ENCODE results near the gene RAD50.
"Not testable (repeated sequence)": the region's sequence is repeated elsewhere in the genome, so short reads cannot be mapped to it uniquely, and the experiment has no call there.

Gene RAD50

GRCh38 chr5:132556763-132557477 is at the start of gene RAD50:
RAD50 (plus strand) TSS chr5:132556977; CDS start chr5:132557325, 348 bp downstream.
- H3K4me1 Mint-ChIP-seq, result peaks cover 34% of the 10 kb centered on the region

GRCh38 chr5:132510076-132510475 is 46.7 kb upstream of the RAD50 start:
- H3K4me3 Mint-ChIP-seq, result no peak overlapping the region
- no peaks in the 10 kb centered on the region for H3K4me1 Mint-ChIP-seq
- H3K36me3 Mint-ChIP-seq, result peaks cover 9% of the 10 kb centered on the region
- no peak overlapping the region for H3K27ac Mint-ChIP-seq
- H3K27me3 Mint-ChIP-seq, result peaks cover 19% of the 10 kb centered on the region
- peaks cover 7% of the 10 kb centered on the region for H3K9me3 Mint-ChIP-seq

More at GRCh38 chr5:132556763-132557477, at the start of gene RAD50:
- Mint-ChIP-seq H3K9me3 (peaks cover 7% of the 10 kb centered on the region), H3K27me3 (no peaks in the 10 kb centered on the region), H3K4me3 (peak within 1 kb of the TSS; percentile 99), H3K27ac (peak within 1 kb of the TSS; percentile 99), H3K36me3 (peaks cover 3% of the 10 kb centered on the region)

- not testable (repeated sequence) for H3K27me3 Mint-ChIP-seq, H3K27ac Mint-ChIP-seq, H3K36me3 Mint-ChIP-seq, H3K4me3 Mint-ChIP-seq, H3K4me1 Mint-ChIP-seq, H3K9me3 Mint-ChIP-seq
Measured at GRCh38 chr5:132513618-132514336, 43.0 kb upstream of the RAD50 start.

GRCh38 chr5:132522067-132522466 is 34.7 kb upstream of the RAD50 start:
- H3K4me3 Mint-ChIP-seq, H3K36me3 Mint-ChIP-seq, H3K27ac Mint-ChIP-seq, H3K9me3 Mint-ChIP-seq, H3K27me3 Mint-ChIP-seq: not testable (repeated sequence)
- H3K4me1 Mint-ChIP-seq, result peaks cover 18% of the 10 kb centered on the region

GRCh38 chr5:132524877-132525276 is 31.9 kb upstream of the RAD50 start:
- H3K4me1 Mint-ChIP-seq, result peaks cover 27% of the 10 kb centered on the region
- H3K9me3 Mint-ChIP-seq, H3K36me3 Mint-ChIP-seq, H3K4me3 Mint-ChIP-seq, H3K27me3 Mint-ChIP-seq: not testable (repeated sequence)
- H3K27ac Mint-ChIP-seq, result peak overlapping the region; percentile 78

- H3K36me3 Mint-ChIP-seq, result no peaks in the 10 kb centered on the region
- H3K4me1 Mint-ChIP-seq, result peaks cover 27% of the 10 kb centered on the region
- no peaks in the 10 kb centered on the region for H3K9me3 Mint-ChIP-seq
- H3K27me3 Mint-ChIP-seq, result no peaks in the 10 kb centered on the region
- peak overlapping the region; percentile 78 for H3K27ac Mint-ChIP-seq
- H3K4me3 Mint-ChIP-seq, result no peak overlapping the region
Measured at GRCh38 chr5:132525299-132525724, 31.5 kb upstream of the RAD50 start.

GRCh38 chr5:132526290-132526973 is 30.3 kb upstream of the RAD50 start:
- H3K4me3 Mint-ChIP-seq, result no peak overlapping the region
- no peaks in the 10 kb centered on the region for H3K36me3 Mint-ChIP-seq
- no peaks in the 10 kb centered on the region for H3K9me3 Mint-ChIP-seq
- no peaks in the 10 kb centered on the region for H3K27me3 Mint-ChIP-seq
- peaks cover 23% of the 10 kb centered on the region for H3K4me1 Mint-ChIP-seq
- H3K27ac Mint-ChIP-seq, result no peak overlapping the region

GRCh38 chr5:132526974-132527564 is 29.7 kb upstream of the RAD50 start:
- Mint-ChIP-seq H3K27me3 (no peaks in the 10 kb centered on the region), H3K4me1 (peaks cover 23% of the 10 kb centered on the region), H3K9me3 (no peaks in the 10 kb centered on the region), H3K4me3 (no peak overlapping the region), H3K36me3 (no peaks in the 10 kb centered on the region), H3K27ac (no peak overlapping the region)

- H3K27ac Mint-ChIP-seq, result no peak overlapping the region
- peaks cover 23% of the 10 kb centered on the region for H3K4me1 Mint-ChIP-seq
- no peak overlapping the region for H3K4me3 Mint-ChIP-seq
- H3K27me3 Mint-ChIP-seq, result no peaks in the 10 kb centered on the region
- H3K9me3 Mint-ChIP-seq, result no peaks in the 10 kb centered on the region
- H3K36me3 Mint-ChIP-seq, result no peaks in the 10 kb centered on the region
Measured at GRCh38 chr5:132528021-132528420, 28.8 kb upstream of the RAD50 start.

- Mint-ChIP-seq H3K27ac (no peak overlapping the region), H3K4me3 (no peak overlapping the region), H3K36me3 (no peaks in the 10 kb centered on the region), H3K9me3 (no peaks in the 10 kb centered on the region), H3K27me3 (no peaks in the 10 kb centered on the region), H3K4me1 (peaks cover 23% of the 10 kb centered on the region)
Measured at GRCh38 chr5:132528866-132529634, 27.7 kb upstream of the RAD50 start.

GRCh38 chr5:132530946-132531345 is 25.8 kb upstream of the RAD50 start:
- no peak overlapping the region for H3K27ac Mint-ChIP-seq
- H3K36me3 Mint-ChIP-seq, result peaks cover 1% of the 10 kb centered on the region
- H3K4me3 Mint-ChIP-seq, result no peak overlapping the region
- no peaks in the 10 kb centered on the region for H3K9me3 Mint-ChIP-seq
- peaks cover 13% of the 10 kb centered on the region for H3K4me1 Mint-ChIP-seq
- H3K27me3 Mint-ChIP-seq, result no peaks in the 10 kb centered on the region

- no peaks in the 10 kb centered on the region for H3K36me3 Mint-ChIP-seq
Measured at GRCh38 chr5:132539716-132540115, 17.1 kb upstream of the RAD50 start.

GRCh38 chr5:132540149-132540548 is 16.6 kb upstream of the RAD50 start:
- H3K27ac Mint-ChIP-seq, result no peak overlapping the region

More at GRCh38 chr5:132539716-132540115, 17.1 kb upstream of the RAD50 start:
- Mint-ChIP-seq H3K4me1 (no peaks in the 10 kb centered on the region), H3K27ac (no peak overlapping the region), H3K27me3 (peaks cover 4% of the 10 kb centered on the region), H3K4me3 (no peak overlapping the region), H3K9me3 (no peaks in the 10 kb centered on the region)

GRCh38 chr5:132540764-132541163 is 16.0 kb upstream of the RAD50 start:
- Mint-ChIP-seq H3K36me3 (no peaks in the 10 kb centered on the region), H3K27me3 (peaks cover 4% of the 10 kb centered on the region), H3K4me3 (no peak overlapping the region), H3K4me1 (no peaks in the 10 kb centered on the region), H3K9me3 (no peaks in the 10 kb centered on the region), H3K27ac (no peak overlapping the region)

More at GRCh38 chr5:132540149-132540548, 16.6 kb upstream of the RAD50 start:
- no peaks in the 10 kb centered on the region for H3K9me3 Mint-ChIP-seq
- no peaks in the 10 kb centered on the region for H3K4me1 Mint-ChIP-seq
- no peak overlapping the region for H3K4me3 Mint-ChIP-seq
- H3K27me3 Mint-ChIP-seq, result peaks cover 4% of the 10 kb centered on the region
- no peaks in the 10 kb centered on the region for H3K36me3 Mint-ChIP-seq

All from activated naive CD4-positive, alpha-beta T cell treated with anti-CD3 and anti-CD28 coated beads, Interleukin-2, amount 50 U/mL, for 24 hours (primary cell).